Measurements from ENCODE around the gene NAT10.
"Not testable (repeated sequence)": the region's sequence is repeated elsewhere in the genome, so short reads cannot be mapped to it uniquely, and the experiment has no call there.

NAT10 gene

DNA sequence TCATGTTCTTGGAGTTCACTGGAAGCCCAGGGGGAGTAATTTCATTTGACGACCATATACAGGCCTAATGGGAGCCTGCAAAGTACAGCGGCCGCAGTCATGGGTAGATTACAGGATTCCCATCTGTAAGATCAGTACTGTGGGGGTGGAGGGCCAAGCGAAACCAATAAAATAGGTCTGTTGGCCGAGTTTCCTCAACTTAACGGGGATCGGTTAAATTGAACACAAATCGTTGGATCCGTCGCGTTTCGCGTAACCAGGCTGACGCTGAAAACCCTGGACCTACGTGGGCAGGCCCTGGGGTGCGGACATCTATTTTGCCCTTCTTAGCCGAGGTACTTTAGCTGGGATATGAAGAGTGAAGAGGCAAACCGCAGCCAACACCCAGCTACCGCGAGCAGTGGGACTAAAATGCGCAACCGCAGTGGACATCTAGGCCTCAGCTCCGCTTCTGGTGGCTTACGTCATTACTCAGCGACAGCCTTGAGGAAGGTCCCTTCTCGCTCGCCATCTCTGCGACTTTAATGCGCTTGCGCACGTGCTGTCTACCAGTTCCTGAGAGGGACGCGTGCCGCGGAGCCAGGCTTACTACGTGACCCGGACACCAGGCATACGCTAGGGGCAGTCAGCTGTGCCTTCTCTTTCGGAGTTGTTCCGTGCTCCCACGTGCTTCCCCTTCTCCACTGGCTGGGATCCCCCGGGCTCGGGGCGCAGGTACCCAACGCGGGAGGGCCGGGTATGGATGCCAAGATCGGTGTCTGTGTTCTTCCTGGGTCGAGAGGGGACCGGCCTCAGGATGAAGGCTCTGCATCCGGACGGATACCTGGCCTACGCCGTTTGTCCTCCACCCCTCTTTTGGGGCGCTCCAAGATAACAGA, at the start of gene NAT10:
Gene NAT10 (plus strand): TSS at position 551 of the 878 bp plus-strand sequence. CDS start 2,597 bp downstream, outside the sequence.
- peak; percentile 96 for DNase-seq

GRCh38 chr11:34056672-34057071, 48.8 kb upstream of the NAT10 start:
- DNase-seq, result no peak

- no peak for DNase-seq
These were observed 42.2 kb upstream of the NAT10 start for GRCh38 chr11:34063061-34063795.

GRCh38 chr11:34064291-34064690, 41.1 kb upstream of the NAT10 start:
- DNase-seq, result no peak

DNA sequence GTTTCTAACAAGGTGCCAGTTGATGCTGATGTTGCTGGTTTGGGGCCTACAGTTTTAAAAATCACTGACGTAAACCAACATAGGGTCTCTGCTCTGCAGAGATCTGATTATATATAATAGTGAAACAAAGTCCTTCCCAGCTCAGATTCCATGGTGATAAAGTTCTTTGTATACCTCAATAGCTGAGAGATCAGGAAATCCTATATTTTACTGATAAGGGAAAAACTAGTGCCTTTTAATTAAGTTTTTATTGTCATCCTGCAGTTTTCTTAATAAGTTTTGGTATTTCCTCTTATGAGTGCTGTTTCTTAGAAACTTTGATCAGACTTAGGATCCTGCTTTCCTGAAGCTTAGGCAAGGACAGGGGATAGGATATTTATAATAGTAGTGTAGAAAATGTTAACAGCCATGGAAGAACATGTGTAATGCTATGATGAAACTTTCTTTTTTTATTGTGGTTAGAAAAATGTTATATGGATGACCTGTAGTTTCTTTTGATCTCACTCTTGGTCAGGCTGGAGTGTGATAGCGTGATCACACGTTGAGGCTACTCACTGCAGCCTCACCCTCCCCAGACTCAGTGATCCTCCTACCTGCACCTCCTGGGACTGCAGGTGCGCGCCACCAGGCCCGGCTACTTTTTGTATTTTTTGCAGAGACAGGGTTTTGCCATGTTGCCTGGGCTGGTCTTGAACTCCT, 39.8 kb upstream of the NAT10 start:
- no peak for DNase-seq

DNA sequence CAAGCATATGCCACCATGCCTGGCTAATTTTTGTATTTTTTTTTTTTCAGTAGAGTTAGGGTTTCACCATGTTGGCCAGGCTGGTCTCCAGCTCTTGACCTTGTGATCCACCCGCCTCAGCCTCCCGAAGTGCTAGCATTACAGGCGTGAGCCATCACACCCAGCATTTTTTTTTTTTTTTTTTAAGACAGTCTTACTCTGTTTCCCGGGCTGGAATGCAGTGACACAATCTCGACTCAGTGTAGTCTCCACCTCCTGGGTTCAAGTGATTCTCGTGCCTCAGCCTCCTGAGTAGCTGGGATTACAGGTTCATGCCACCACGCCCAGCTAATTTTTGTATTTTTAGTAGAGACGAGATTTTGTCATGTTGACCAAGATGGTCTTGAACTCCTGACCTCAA, 38.7 kb upstream of the NAT10 start:
- not testable (repeated sequence) for DNase-seq

GRCh38 chr11:34067383-34068065, 37.9 kb upstream of the NAT10 start:
- DNase-seq, result no peak

GRCh38 chr11:34068111-34068510, 37.3 kb upstream of the NAT10 start:
- no peak for DNase-seq

DNA sequence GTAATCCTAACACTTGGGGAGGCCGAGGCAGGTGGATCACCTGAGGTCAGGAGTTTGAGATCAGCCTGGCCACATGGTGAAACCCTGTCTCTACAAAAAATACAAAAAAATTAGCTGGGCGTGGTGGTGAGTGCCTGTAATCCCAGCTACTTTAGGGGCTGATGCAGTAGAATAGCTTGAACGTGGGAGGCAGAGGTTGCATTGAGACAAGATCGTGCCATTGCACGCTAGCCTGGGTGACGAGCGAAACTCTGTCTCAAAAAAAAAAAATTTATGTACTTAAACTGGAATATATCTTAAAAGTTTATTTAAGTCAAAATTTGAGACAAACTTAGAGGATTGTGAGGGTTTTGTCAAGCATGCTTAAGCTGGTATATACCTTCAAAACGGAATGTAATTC, 34.1 kb upstream of the NAT10 start:
- not testable (repeated sequence) for DNase-seq

DNA sequence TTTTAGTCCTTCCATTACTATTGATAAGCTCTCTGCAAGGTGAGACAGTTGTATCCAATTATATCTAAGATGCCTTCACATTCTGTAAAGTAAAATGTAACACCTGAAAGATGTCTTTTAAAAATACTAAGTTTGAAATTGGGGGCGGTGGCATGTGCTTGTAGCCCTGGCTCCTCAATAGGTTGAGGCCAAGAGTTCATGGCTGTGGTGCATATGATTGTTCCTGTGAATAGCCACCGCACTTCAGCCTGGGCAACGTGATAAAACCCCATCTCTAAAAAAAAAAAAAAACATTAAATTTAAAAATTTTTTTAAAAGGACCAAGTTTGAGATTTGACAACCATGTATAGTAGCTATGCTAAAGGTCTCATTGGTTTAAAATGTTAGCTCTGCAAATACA, 33.4 kb upstream of the NAT10 start:
- no peak for DNase-seq

DNA sequence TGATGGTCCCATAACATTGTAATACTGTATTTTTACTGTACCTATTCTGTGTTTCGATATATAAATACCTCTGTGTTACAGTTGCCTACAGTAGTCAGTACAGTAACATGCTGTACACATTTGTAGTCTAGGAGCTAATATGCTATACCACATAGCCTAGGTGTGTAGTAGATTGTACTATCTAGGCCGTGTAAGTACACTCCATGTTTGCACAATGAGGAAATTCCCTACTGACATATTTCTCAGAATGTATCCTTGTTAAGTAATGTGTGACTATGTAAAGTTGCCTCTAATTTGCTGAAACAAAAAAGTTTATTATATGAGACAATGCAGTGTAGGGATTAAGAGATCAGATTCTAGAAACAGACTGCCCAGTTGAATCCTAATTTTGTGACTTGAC, 32.6 kb upstream of the NAT10 start:
- no peak for DNase-seq

GRCh38 chr11:34074391-34074790, 31.0 kb upstream of the NAT10 start:
- no peak for DNase-seq

GRCh38 chr11:34075178-34075820, 30.1 kb upstream of the NAT10 start:
- no peak for DNase-seq

- DNase-seq, result no peak
These were observed 24.8 kb upstream of the NAT10 start for GRCh38 chr11:34080609-34081008.

GRCh38 chr11:34084637-34085036, 20.8 kb upstream of the NAT10 start:
- DNase-seq, result no peak

- DNase-seq, result no peak
These were observed 18.7 kb upstream of the NAT10 start for GRCh38 chr11:34086554-34087283.

GRCh38 chr11:34091825-34092224, 13.6 kb upstream of the NAT10 start:
- DNase-seq, result no peak

GRCh38 chr11:34094900-34095299, 10.5 kb upstream of the NAT10 start:
- DNase-seq, result not testable (repeated sequence)

GRCh38 chr11:34098813-34099212, 6.6 kb upstream of the NAT10 start:
- DNase-seq, result no peak

GRCh38 chr11:34104680-34105078, 750 bp upstream of the NAT10 start:
- DNase-seq, result no peak

- DNase-seq, result no peak
These were observed 602 bp downstream of the NAT10 start for GRCh38 chr11:34105957-34106504.

Data from right forelimb (tissue), 1 donor.